ENCODE data around the gene CMTM6.
"Not testable (repeated sequence)": the region's sequence is repeated elsewhere in the genome, so short reads cannot be mapped to it uniquely, and the experiment has no call there.

The CMTM6 gene
- 80.7 to 86.7 reads per million in 2 donors for total RNA-seq

GRCh38 chr3:32502118-32502945 is at the start of gene CMTM6:
CMTM6 (minus strand) TSS chr3:32502852; CDS start chr3:32502745, 107 bp downstream.
- peak; percentile 54 to 79 (median 67) for DNase-seq

GRCh38 chr3:32552013-32552412 is 49.4 kb upstream of the CMTM6 start:
- DNase-seq, result no peak

GRCh38 chr3:32551496-32551895 is 48.8 kb upstream of the CMTM6 start:
- no peak for DNase-seq

- no peak for DNase-seq
These were observed 48.4 kb upstream of the CMTM6 start for GRCh38 chr3:32551087-32551486.

- no peak for DNase-seq
These were observed 42.7 kb upstream of the CMTM6 start for GRCh38 chr3:32545305-32545704.

- DNase-seq, result no peak
These were observed 42.2 kb upstream of the CMTM6 start for GRCh38 chr3:32544894-32545293.

- no peak for DNase-seq
These were observed 40.2 kb upstream of the CMTM6 start for GRCh38 chr3:32542807-32543206.

GRCh38 chr3:32540899-32541298 is 38.2 kb upstream of the CMTM6 start:
- no peak for DNase-seq

- DNase-seq, result no peak
These were observed 29.8 kb upstream of the CMTM6 start for GRCh38 chr3:32532434-32532833.

GRCh38 chr3:32531010-32531647 is 28.5 kb upstream of the CMTM6 start:
- peak in 1 of 5 experiments; percentile 27 for DNase-seq

GRCh38 chr3:32525720-32526119 is 23.1 kb upstream of the CMTM6 start:
- DNase-seq, result no peak

GRCh38 chr3:32522682-32523081 is 20.0 kb upstream of the CMTM6 start:
- no peak for DNase-seq

- not testable (repeated sequence) for DNase-seq
These were observed 16.3 kb upstream of the CMTM6 start for GRCh38 chr3:32518921-32519320.

- DNase-seq, result not testable (repeated sequence)
These were observed 14.1 kb upstream of the CMTM6 start for GRCh38 chr3:32516751-32517150.

- no peak for DNase-seq
These were observed 8.4 kb upstream of the CMTM6 start for GRCh38 chr3:32511005-32511404.

GRCh38 chr3:32510075-32510724 is 7.5 kb upstream of the CMTM6 start:
- peak in 4 of 5 experiments; percentile 33 to 73 (median 35) for DNase-seq

- DNase-seq, result no peak
These were observed 6.1 kb upstream of the CMTM6 start for GRCh38 chr3:32508711-32509110.

GRCh38 chr3:32506466-32506865 is 3.8 kb upstream of the CMTM6 start:
- DNase-seq, result no peak

- DNase-seq, result no peak
These were observed 264 bp upstream of the CMTM6 start for GRCh38 chr3:32502946-32503286.

- no peak for DNase-seq
These were observed 902 bp downstream of the CMTM6 start for GRCh38 chr3:32501783-32502117.

GRCh38 chr3:32500880-32501782 is 1.5 kb downstream of the CMTM6 start:
- DNase-seq, result no peak

- DNase-seq, result no peak
These were observed 2.4 kb downstream of the CMTM6 start for GRCh38 chr3:32500231-32500630.

- no peak for DNase-seq
These were observed 3.1 kb downstream of the CMTM6 start for GRCh38 chr3:32499585-32499984.
